ENCODE measurements around the gene SMAD3. TPM values are rescaled to one million over a fixed set of nuclear protein-coding genes. Genes with fewer than 3 reads are reported as not detected.

Gene SMAD3
- polyA plus RNA-seq, 1 donor from 2014 or later, result 1.0 TPM

- H3K4me3 ChIP-seq (ENCODE audit: low read length), result no peak overlapping the region
- no peaks in the 10 kb centered on the region for H3K36me3 ChIP-seq (ENCODE audit: insufficient read depth, low read length)
- no peaks in the 10 kb centered on the region for H3K27me3 ChIP-seq (ENCODE audit: insufficient read depth, low read depth, low read length)
- no peak overlapping the region for H3K9ac ChIP-seq (ENCODE audit: low read length)
- no peaks in the 10 kb centered on the region for H3F3A ChIP-seq (ENCODE audit: insufficient read depth, low read length, poor library complexity, severe bottlenecking)
- H3K27ac ChIP-seq (ENCODE audit: low read length), result no peak overlapping the region
- TF ChIP-seq EP300 (conservative IDR thresholded peaks at IDR 0.05; ENCODE audit: poor library complexity, severe bottlenecking) (no peak), RAD21 (conservative IDR thresholded peaks at IDR 0.05) (no peak), POLR2AphosphoS5 (IDR thresholded peaks at IDR 0.05) (no peak), TAF1 (IDR thresholded peaks at IDR 0.05; ENCODE audit: low read depth) (no peak), EZH2 (IDR thresholded peaks at IDR 0.05; ENCODE audit: borderline replicate concordance, insufficient read depth, low read length, poor library complexity, severe bottlenecking) (no peak), SMC3 (conservative IDR thresholded peaks at IDR 0.05; ENCODE audit: poor library complexity) (no peak), REST (IDR thresholded peaks at IDR 0.05; ENCODE audit: borderline replicate concordance) (no peak)
- H3K9me2 ChIP-seq (ENCODE audit: insufficient read depth, low read length), result no peaks in the 10 kb centered on the region
- H3K9me3 ChIP-seq (ENCODE audit: low read length), result no peaks in the 10 kb centered on the region
- no peak overlapping the region for H2AFZ ChIP-seq (ENCODE audit: low read depth, low read length)
- no peak overlapping the region for H3K4me2 ChIP-seq (ENCODE audit: low read length)
- no peaks in the 10 kb centered on the region for H4K20me1 ChIP-seq (ENCODE audit: insufficient read depth)
- H3K79me2 ChIP-seq (replicated peaks; ENCODE audit: insufficient read depth, low read length), result no peaks in the 10 kb centered on the region
These were observed 67.6 kb downstream of the SMAD3 start for GRCh38 chr15:67133026-67133425.

- Histone ChIP-seq H3K27me3 (ENCODE audit: insufficient read depth, low read depth, low read length) (no peaks in the 10 kb centered on the region), H2AFZ (ENCODE audit: low read depth, low read length) (no peak overlapping the region), H3K79me2 (replicated peaks; ENCODE audit: insufficient read depth, low read length) (no peaks in the 10 kb centered on the region), H3K4me3 (ENCODE audit: low read length) (no peak overlapping the region), H3K4me2 (ENCODE audit: low read length) (no peak overlapping the region), H4K20me1 (ENCODE audit: insufficient read depth) (no peaks in the 10 kb centered on the region), H3K9me2 (ENCODE audit: insufficient read depth, low read length) (no peaks in the 10 kb centered on the region), H3K27ac (ENCODE audit: low read length) (no peak overlapping the region), H3K36me3 (ENCODE audit: insufficient read depth, low read length) (no peaks in the 10 kb centered on the region), H3K9me3 (ENCODE audit: low read length) (no peaks in the 10 kb centered on the region), H3K9ac (ENCODE audit: low read length) (no peak overlapping the region), H3F3A (ENCODE audit: insufficient read depth, low read length, poor library complexity, severe bottlenecking) (no peaks in the 10 kb centered on the region)
- TF ChIP-seq EZH2 (IDR thresholded peaks at IDR 0.05; ENCODE audit: borderline replicate concordance, insufficient read depth, low read length, poor library complexity, severe bottlenecking) (no peak), RAD21 (conservative IDR thresholded peaks at IDR 0.05) (no peak), TAF1 (IDR thresholded peaks at IDR 0.05; ENCODE audit: low read depth) (no peak), CTCF (IDR thresholded peaks at IDR 0.05; ENCODE audit: poor library complexity, severe bottlenecking) (no peak), REST (IDR thresholded peaks at IDR 0.05; ENCODE audit: borderline replicate concordance) (no peak), EP300 (conservative IDR thresholded peaks at IDR 0.05; ENCODE audit: poor library complexity, severe bottlenecking) (no peak), POLR2AphosphoS5 (IDR thresholded peaks at IDR 0.05) (no peak), MXI1 (conservative IDR thresholded peaks at IDR 0.05; ENCODE audit: poor library complexity, severe bottlenecking) (no peak), SMC3 (conservative IDR thresholded peaks at IDR 0.05; ENCODE audit: poor library complexity) (no peak)
These were observed 68.3 kb downstream of the SMAD3 start for GRCh38 chr15:67133738-67134066.

Data from neural cell (in vitro differentiated cells).